Measurements from ENCODE around the gene AP3B2. TPM values are rescaled to one million over a fixed set of nuclear protein-coding genes. Genes with fewer than 3 reads are reported as not detected.

Gene AP3B2
- total and polyA plus RNA-seq, 4 donors, result 0.10 to 0.33 TPM; not detected in 2

DNA sequence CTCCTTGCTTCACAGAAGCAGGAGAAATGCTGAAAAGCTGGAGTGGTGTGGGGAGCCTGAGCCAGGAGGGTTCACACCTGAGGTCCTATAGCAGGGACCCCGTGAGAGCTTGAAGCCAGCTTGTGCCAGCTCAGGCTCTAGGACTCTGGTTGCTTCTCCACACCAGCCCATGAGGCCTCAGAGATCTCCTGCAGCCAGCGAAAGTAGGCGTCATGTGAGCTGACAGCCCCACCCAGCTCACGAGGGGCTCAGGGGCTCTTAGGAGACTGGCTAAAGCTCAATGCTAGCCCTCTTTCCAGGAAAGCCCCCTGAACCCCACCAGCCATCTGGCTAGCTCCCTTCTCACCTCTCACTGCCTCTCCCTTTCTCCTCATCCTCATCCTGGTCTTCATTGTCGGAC, 45.7 kb downstream of the AP3B2 start:
- 77% methylated on average over 5 of the region's 5 CpGs for WGBS
- Histone ChIP-seq H3K9ac (ENCODE audit: low read depth in 1 of 2, low read length in 2 of 2) (no peak overlapping the region), H3K4me1 (ENCODE audit: control insufficient read depth in 4 of 4, insufficient read depth in 4 of 4, low read length in 3 of 4) (no peaks in the 10 kb centered on the region), H3K27ac (ENCODE audit: low read depth in 1 of 2, low read length in 2 of 2) (no peak overlapping the region), H3K36me3 (ENCODE audit: control insufficient read depth in 4 of 4, insufficient read depth in 3 of 4, low read depth in 1 of 4, low read length in 3 of 4) (no peaks in the 10 kb centered on the region), H3K27me3 (ENCODE audit: control insufficient read depth in 4 of 4, insufficient read depth in 4 of 4, low read length in 3 of 4) (peaks cover 0 to 6% (median 1%) of the 10 kb centered on the region in 4 donors), H3K9me3 (ENCODE audit: control insufficient read depth in 4 of 4, low read length in 3 of 4) (no peaks in the 10 kb centered on the region), H3K4me3 (ENCODE audit: low read depth in 1 of 3, low read length in 3 of 3) (no peak overlapping the region)
- DNase-seq (ENCODE audit: low spot score), result no peak
- no peak for TF ChIP-seq REST (IDR thresholded peaks at IDR 0.05)
- TF ChIP-seq HNF4A (conservative IDR thresholded peaks at IDR 0.05), result no peak
- TF ChIP-seq GABPA (IDR thresholded peaks at IDR 0.05 in 1 of 2, conservative IDR thresholded peaks at IDR 0.05 in 1 of 2), result no peak

GRCh38 chr15:82663186-82663600, 46.5 kb downstream of the AP3B2 start:
- WGBS, result 22% methylated on average over 4 of the region's 4 CpGs
- TF ChIP-seq RXRA (IDR thresholded peaks at IDR 0.05) (no peak), REST (IDR thresholded peaks at IDR 0.05) (peak; percentile 100), NR2F2 (IDR thresholded peaks at IDR 0.05) (no peak)
- peak; percentile 65 for DNase-seq (ENCODE audit: low spot score)
- Histone ChIP-seq H3K9ac (ENCODE audit: low read depth in 1 of 2, low read length in 2 of 2) (no peak overlapping the region), H3K36me3 (ENCODE audit: control insufficient read depth in 4 of 4, insufficient read depth in 3 of 4, low read depth in 1 of 4, low read length in 3 of 4) (no peaks in the 10 kb centered on the region), H3K9me3 (ENCODE audit: control insufficient read depth in 4 of 4, low read length in 3 of 4) (no peaks in the 10 kb centered on the region), H3K27me3 (ENCODE audit: control insufficient read depth in 4 of 4, insufficient read depth in 4 of 4, low read length in 3 of 4) (peaks cover 0 to 2% (median 1%) of the 10 kb centered on the region in 4 donors), H3K27ac (ENCODE audit: low read depth in 1 of 2, low read length in 2 of 2) (no peak overlapping the region), H3K4me3 (ENCODE audit: low read depth in 1 of 3, low read length in 3 of 3) (no peak overlapping the region), H3K4me1 (ENCODE audit: control insufficient read depth in 4 of 4, insufficient read depth in 4 of 4, low read length in 3 of 4) (no peaks in the 10 kb centered on the region)

DNA sequence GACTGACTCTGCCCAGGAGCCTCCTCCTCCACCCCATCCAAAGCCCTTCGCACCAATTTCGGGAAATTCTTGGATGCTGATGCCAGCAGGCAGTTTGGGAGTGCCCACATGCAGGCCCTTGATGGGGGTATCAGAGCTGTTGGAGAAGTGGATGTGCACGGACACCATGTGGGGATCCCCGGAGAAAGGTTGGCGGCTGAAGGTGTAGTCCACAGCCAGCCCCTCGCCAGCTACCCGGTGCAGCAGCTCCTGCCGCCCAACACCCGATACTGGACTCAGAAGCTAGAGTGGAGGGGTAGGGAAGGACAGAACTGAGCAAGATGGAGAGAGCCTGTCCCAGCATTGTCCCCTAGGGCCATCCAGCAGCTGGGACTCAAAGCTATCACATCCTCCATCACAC, 47.0 kb downstream of the AP3B2 start:
- H3K36me3 ChIP-seq (ENCODE audit: control insufficient read depth in 4 of 4, insufficient read depth in 3 of 4, low read depth in 1 of 4, low read length in 3 of 4), result no peaks in the 10 kb centered on the region
- H3K9me3 ChIP-seq (ENCODE audit: control insufficient read depth in 4 of 4, low read length in 3 of 4), result no peaks in the 10 kb centered on the region
- TF ChIP-seq REST (IDR thresholded peaks at IDR 0.05) (no peak), MAX (IDR thresholded peaks at IDR 0.05) (no peak)
- TF ChIP-seq, protein P1, sequence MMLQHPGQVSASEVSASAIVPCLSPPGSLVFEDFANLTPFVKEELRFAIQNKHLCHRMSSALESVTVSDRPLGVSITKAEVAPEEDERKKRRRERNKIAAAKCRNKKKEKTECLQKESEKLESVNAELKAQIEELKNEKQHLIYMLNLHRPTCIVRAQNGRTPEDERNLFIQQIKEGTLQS (IDR thresholded peaks at IDR 0.05), result no peak
- 70% methylated on average over 9 of the region's 9 CpGs for WGBS
- H3K4me1 ChIP-seq (ENCODE audit: control insufficient read depth in 4 of 4, insufficient read depth in 4 of 4, low read length in 3 of 4), result no peaks in the 10 kb centered on the region
- peaks cover 0 to 2% (median 1%) of the 10 kb centered on the region in 4 donors for H3K27me3 ChIP-seq (ENCODE audit: control insufficient read depth in 4 of 4, insufficient read depth in 4 of 4, low read length in 3 of 4)
- H3K27ac ChIP-seq (ENCODE audit: low read depth in 1 of 2, low read length in 2 of 2), result no peak overlapping the region
- H3K4me3 ChIP-seq (ENCODE audit: low read depth in 1 of 3, low read length in 3 of 3), result no peak overlapping the region
- DNase-seq (ENCODE audit: low spot score), result no peak
- no peak overlapping the region for H3K9ac ChIP-seq (ENCODE audit: low read depth in 1 of 2, low read length in 2 of 2)

Data from liver (tissue), 9 donors.